Stomach (tissue), 9 donors: Measurements from ENCODE around the gene GAA. TPM values are rescaled to one million over a fixed set of nuclear protein-coding genes. Genes with fewer than 3 reads are reported as not detected.
A peak's percentile ranks its signal among the peaks of the same experiment; 100 is the strongest.

Experiments
- DNase-seq, 2 donors: peaks; one replicate each; pipeline versions ENCODE4 v3.0.0 to v3.0.0-alpha.2; 2013 to 2019
- H3K27ac ChIP-seq, 5 donors: fragments of 200-600 bp in 4 of 5; sonication (generic) in 4 of 5; one replicate each; pipeline ENCODE4 v1.5.1; 2013 to 2019; ENCODE audit warnings: mild to moderate bottlenecking in 1 of 5, moderate library complexity in 1 of 5
- H3K27me3 ChIP-seq, 3 donors: fragments of 200-600 bp; sonication (generic); one replicate each; pipeline ENCODE4 v1.5.1; 2017 to 2019; ENCODE audit warnings: mixed run types in 1 of 3
- H3K36me3 ChIP-seq, 4 donors: fragments of 200-600 bp; sonication (generic); 1 replicate in 3 of 4; 2 replicates in 1 of 4; pipeline ENCODE4 v1.5.1; 2016 to 2019
- H3K4me1 ChIP-seq, 4 donors: fragments of 200-600 bp; sonication (generic); one replicate each; pipeline ENCODE4 v1.5.1; 2016 to 2019
- H3K4me3 ChIP-seq, 4 donors: fragments of 200-600 bp; sonication (generic) in 3 of 4; one replicate each; pipeline ENCODE4 v1.5.1; 2016 to 2019; ENCODE audit warnings: mild to moderate bottlenecking in 1 of 4
- H3K9me3 ChIP-seq, 4 donors: fragments of 200-600 bp; sonication (generic); one replicate each; pipeline ENCODE4 v1.5.1; 2016 to 2019
- EP300 ChIP-seq: sonication (generic); formaldehyde crosslinking; IDR thresholded peaks from one replicate; pipeline ENCODE4 v1.6.1; 2017; ENCODE audit warnings: antibody characterized with exemption
- POLR2A ChIP-seq, 4 donors: fragments of 450-650 bp; IDR thresholded peaks; one replicate each; pipeline ENCODE4 v1.6.1; 2016; ENCODE audit warnings: antibody characterized with exemption in 4 of 4, control low read depth in 2 of 4, mild to moderate bottlenecking in 1 of 4, moderate library complexity in 1 of 4
- POLR2AphosphoS5 ChIP-seq, 3 donors: sonication (generic); formaldehyde crosslinking; IDR thresholded peaks; one replicate each; pipeline ENCODE4 v1.6.1; 2016; ENCODE audit warnings: antibody characterized with exemption in 3 of 3
- WGBS, 5 donors: extraction: QIAGEN DNeasy Blood & Tissue Kit in 3 of 5; methylation state at CpG; one replicate each; pipeline versions ENCODE4 v1.1.5 to v1.1.7; 2013 to 2018; 5-methylcytosine and 5-hydroxymethylcytosine counted together
- intact Hi-C: fragments of 100-400 bp; cut with DNase I; formaldehyde crosslinking; loops from one replicate; pipeline ENCODE4 v1.15.1; 2023; ENCODE audit warnings: low total_unique reads
- polyA plus RNA-seq, 3 donors: library from polyadenylated mRNA; stranded (reverse); fragments of 200-250 nt; gene quantifications; one replicate each; pipeline ENCODE4 v1.2.3, GENCODE V29; 2013
- total RNA-seq, 5 donors: library from RNA; depleted of rRNA; stranded (reverse); fragments of >200 nt; gene quantifications; one replicate each; pipeline versions ENCODE4 v1.1.0 to v1.2.3, GENCODE V29; 2014 to 2016
- TF ChIP-seq, protein P1 (sequence below), 7 experiments: fragments of 450-650 bp in 4 of 7; fragments of 200-600 bp in 3 of 7; sonication (generic) in 3 of 7; IDR thresholded peaks; one replicate each; pipeline ENCODE4 v1.5.1; 2016 to 2019; ENCODE audit warnings: antibody characterized with exemption in 7 of 7, control low read depth in 2 of 7, mild to moderate bottlenecking in 1 of 7
- donor health status: healthy with polysubstance abuse.
- donor health status: Bipolar disorder and iron deficiency.
- donor health status: healthy.

The GAA gene
- total and polyA plus RNA-seq, 8 donors = 9.6 to 63.4 (median 22.0) TPM

DNA sequence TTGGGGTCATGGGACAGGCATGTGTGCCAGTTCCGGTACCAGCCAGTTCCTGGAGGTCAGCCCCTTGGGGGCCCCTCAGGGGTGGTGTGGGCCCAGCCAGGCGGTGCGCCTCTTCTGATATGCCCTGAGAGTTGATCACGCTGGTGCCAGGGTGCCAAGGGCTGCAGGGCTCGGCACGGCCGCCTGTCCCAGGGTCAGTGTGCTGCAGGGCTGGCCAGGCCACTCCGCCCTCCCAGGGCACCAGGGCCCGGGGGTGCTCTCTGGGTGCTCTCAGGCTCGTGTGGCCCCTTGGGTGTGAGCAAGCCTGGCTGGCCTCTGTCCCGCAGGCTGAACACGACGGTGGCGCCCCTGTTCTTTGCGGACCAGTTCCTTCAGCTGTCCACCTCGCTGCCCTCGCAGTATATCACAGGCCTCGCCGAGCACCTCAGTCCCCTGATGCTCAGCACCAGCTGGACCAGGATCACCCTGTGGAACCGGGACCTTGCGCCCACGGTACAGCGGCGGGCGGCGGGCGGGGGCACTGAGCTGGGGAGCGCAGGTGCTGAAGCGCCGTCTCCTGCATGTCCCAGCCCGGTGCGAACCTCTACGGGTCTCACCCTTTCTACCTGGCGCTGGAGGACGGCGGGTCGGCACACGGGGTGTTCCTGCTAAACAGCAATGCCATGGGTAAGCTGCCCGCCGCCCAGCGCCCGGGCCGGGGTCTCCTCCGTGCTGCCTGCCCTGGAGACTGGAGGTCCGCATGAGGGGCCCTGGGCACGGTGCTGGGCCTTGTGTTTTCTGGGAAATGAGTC lies 6.0 kb downstream of the GAA start:
- peaks cover 0 to 51% (median 21%) of the 10 kb centered on the region in 4 donors for H3K36me3 ChIP-seq
- TF ChIP-seq POLR2A (IDR thresholded peaks at IDR 0.05) (no peak), POLR2AphosphoS5 (IDR thresholded peaks at IDR 0.05) (no peak), EP300 (no peak)
- TF ChIP-seq, protein P1, sequence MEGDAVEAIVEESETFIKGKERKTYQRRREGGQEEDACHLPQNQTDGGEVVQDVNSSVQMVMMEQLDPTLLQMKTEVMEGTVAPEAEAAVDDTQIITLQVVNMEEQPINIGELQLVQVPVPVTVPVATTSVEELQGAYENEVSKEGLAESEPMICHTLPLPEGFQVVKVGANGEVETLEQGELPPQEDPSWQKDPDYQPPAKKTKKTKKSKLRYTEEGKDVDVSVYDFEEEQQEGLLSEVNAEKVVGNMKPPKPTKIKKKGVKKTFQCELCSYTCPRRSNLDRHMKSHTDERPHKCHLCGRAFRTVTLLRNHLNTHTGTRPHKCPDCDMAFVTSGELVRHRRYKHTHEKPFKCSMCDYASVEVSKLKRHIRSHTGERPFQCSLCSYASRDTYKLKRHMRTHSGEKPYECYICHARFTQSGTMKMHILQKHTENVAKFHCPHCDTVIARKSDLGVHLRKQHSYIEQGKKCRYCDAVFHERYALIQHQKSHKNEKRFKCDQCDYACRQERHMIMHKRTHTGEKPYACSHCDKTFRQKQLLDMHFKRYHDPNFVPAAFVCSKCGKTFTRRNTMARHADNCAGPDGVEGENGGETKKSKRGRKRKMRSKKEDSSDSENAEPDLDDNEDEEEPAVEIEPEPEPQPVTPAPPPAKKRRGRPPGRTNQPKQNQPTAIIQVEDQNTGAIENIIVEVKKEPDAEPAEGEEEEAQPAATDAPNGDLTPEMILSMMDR (IDR thresholded peaks at IDR 0.05) = no peak
- intact Hi-C loops = no loop called here
- peaks cover under 1 to 15% (median 4%) of the 10 kb centered on the region in 4 donors for H3K4me1 ChIP-seq
- DNase-seq = peak in 1 of 2 donors; percentile 7
- no peaks in the 10 kb centered on the region for H3K9me3 ChIP-seq
- 85 to 92% (median 88%) methylated on average over 7 to 46 of the region's 46 CpGs for WGBS, 5 donors
- no peak overlapping the region for H3K4me3 ChIP-seq
- H3K27ac ChIP-seq = no peak overlapping the region
- no peaks in the 10 kb centered on the region for H3K27me3 ChIP-seq

GRCh38 chr17:80108036-80108971 lies 6.9 kb downstream of the GAA start:
- no peak overlapping the region for H3K27ac ChIP-seq
- H3K27me3 ChIP-seq = no peaks in the 10 kb centered on the region
- peak in 1 of 2 donors; percentile 1 for DNase-seq
- intact Hi-C loops = no loop called here
- 88 to 94% (median 92%) methylated on average over 19 to 40 of the region's 40 CpGs for WGBS, 5 donors
- H3K4me3 ChIP-seq = no peak overlapping the region
- peaks cover 0 to 59% (median 29%) of the 10 kb centered on the region in 4 donors for H3K36me3 ChIP-seq
- TF ChIP-seq POLR2A (IDR thresholded peaks at IDR 0.05) (no peak), POLR2AphosphoS5 (IDR thresholded peaks at IDR 0.05) (no peak), EP300 (no peak)
- TF ChIP-seq, protein P1 (IDR thresholded peaks at IDR 0.05) = no peak
- H3K4me1 ChIP-seq = peaks cover 0 to 6% (median 0%) of the 10 kb centered on the region in 4 donors
- H3K9me3 ChIP-seq = no peaks in the 10 kb centered on the region

- TF ChIP-seq POLR2AphosphoS5 (IDR thresholded peaks at IDR 0.05) (no peak), POLR2A (IDR thresholded peaks at IDR 0.05) (no peak), EP300 (no peak)
- TF ChIP-seq, protein P1 (IDR thresholded peaks at IDR 0.05) = no peak
- Histone ChIP-seq H3K4me1 (peaks cover 0 to 5% (median 0%) of the 10 kb centered on the region in 4 donors), H3K4me3 (no peak overlapping the region), H3K9me3 (no peaks in the 10 kb centered on the region), H3K27ac (no peak overlapping the region), H3K36me3 (peaks cover 0 to 62% (median 30%) of the 10 kb centered on the region in 4 donors), H3K27me3 (no peaks in the 10 kb centered on the region)
- DNase-seq = peak in 1 of 2 donors; percentile 26
- intact Hi-C loops = no loop called here
- WGBS, 5 donors = 84 to 88% (median 87%) methylated on average over 10 to 13 of the region's 13 CpGs
Observed at GRCh38 chr17:80109066-80109660, 7.8 kb downstream of the GAA start.
